Loucy (cell line): ENCODE measurements around the gene DAB1.

Experiments
- CTCF ChIP-seq: fragments of 200-600 bp; sonication (generic); conservative IDR thresholded peaks from 2 replicates; pipeline ENCODE4 v1.5.1; 2014; ENCODE audit warnings: mild to moderate bottlenecking, antibody characterized with exemption, low read length
- EZH2phosphoT487 ChIP-seq: fragments of 200-600 bp; IDR thresholded peaks from 2 replicates; pipeline ENCODE4 v1.6.1; 2018; ENCODE audit warnings: antibody characterized with exemption, mild to moderate bottlenecking, moderate library complexity, borderline replicate concordance

GRCh38 chr1:57079454-57080157 lies 344.3 kb downstream of the DAB1 start:
- peak; percentile 55 for TF ChIP-seq CTCF
- TF ChIP-seq EZH2phosphoT487, result no peak
